GM23248 (cell line): ENCODE data around the gene KRTAP1-1.

Experiments used
- EZH2 ChIP-seq: fragments of 200-600 bp; sonication (generic); IDR thresholded peaks from 2 replicates; pipeline ENCODE4 v1.6.1; 2018; ENCODE audit warnings: antibody characterized with exemption, mild to moderate bottlenecking; ENCODE audit not compliant: insufficient read depth, poor library complexity, severe bottlenecking
- EZH2phosphoT487 ChIP-seq: fragments of 200-600 bp; sonication (generic); IDR thresholded peaks from 2 replicates; pipeline ENCODE4 v1.6.1; 2018; ENCODE audit warnings: antibody characterized with exemption, moderate library complexity, mild to moderate bottlenecking, low read depth; ENCODE audit not compliant: insufficient read depth

DNA sequence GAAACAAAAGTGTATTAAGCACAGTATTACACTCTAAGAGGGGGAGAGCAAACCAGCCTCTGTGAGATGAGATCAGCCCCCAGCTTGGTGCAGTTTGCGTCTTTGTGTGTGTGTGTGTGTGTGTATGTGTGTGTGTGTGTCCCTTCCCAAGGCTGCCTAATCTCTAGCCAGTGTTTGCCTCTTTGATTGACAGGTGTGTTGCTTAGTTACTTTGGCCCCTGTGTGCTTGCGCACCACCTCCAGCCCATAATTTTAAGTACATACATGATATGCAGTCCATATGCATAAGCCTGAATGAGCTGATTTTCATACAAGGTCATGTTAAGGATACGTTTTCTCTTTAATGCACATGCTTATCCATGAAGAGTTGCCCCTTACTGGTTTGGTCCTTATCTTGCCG lies 39.5 kb downstream of the KRTAP1-1 start:
- TF ChIP-seq EZH2phosphoT487 (no peak), EZH2 (no peak)
